Activated T-cell treated with anti-CD3 and anti-CD28 coated beads for 48 hours (primary cell): Measurements from ENCODE around the gene EHMT2.
A peak's percentile ranks its signal among the peaks of the same experiment; 100 is the strongest.
"Not testable (repeated sequence)": the region's sequence is repeated elsewhere in the genome, so short reads cannot be mapped to it uniquely, and the experiment has no call there.

Experiments
- DNase-seq: peaks from one replicate; pipeline ENCODE4 v3.0.0-alpha.2; 2020; ENCODE audit warnings: low read depth

The EHMT2 gene

DNA sequence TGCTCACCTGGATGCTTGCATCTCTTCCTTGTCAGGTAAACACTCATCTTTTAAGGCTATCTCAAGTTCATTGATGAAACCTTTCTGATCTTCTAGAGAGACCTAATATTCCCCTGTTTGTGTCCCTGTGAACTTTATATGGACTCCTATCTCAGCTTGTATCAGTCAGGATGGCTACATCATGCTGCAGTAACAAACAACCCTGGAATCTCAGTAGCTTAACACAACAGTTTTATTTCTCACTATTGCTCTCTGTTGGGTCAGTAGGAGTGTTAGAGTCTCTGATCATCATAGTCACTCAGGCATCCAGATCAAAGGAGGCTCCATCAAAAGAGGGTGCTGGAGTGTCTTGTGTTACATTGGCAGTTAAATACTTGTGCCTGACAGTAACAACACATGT, 17.9 kb upstream of the EHMT2 start:
- DNase-seq: no peak

DNA sequence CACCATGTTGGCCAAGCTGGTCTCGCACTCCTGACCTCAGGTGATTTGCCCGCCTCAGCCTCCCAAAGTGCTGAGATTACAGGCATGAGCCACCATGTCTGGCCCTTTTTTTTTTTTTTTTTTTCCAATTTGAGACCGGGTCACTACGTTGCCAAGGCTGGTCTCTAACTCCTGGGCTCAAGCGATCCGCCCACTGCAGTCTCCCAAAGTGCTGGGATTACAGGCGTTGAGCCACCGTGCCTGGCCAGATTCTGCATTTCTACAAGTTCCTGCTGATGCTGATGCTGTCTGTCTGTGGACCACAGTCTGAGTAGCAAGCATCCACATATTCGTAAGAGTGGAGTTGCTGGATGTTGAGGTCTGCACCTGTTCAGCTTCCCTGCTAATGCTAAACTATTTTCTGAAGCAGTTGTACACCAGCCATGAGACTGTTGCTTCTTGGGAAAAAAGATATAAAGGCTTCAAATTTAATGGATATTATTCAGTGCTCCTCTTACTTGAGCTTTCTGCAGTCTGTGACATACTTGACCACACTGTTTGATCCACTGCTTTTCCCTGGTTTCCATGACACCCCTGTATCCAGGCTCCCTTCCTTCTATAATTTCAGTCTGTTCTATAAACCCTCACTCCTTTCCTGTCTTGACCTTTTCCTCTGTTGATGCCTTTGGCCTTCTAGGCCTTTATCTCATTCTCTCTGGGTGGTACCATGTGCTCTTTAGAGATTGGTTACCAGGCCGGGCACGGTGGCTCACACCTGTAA, 14.5 kb upstream of the EHMT2 start:
- DNase-seq: no peak

DNA sequence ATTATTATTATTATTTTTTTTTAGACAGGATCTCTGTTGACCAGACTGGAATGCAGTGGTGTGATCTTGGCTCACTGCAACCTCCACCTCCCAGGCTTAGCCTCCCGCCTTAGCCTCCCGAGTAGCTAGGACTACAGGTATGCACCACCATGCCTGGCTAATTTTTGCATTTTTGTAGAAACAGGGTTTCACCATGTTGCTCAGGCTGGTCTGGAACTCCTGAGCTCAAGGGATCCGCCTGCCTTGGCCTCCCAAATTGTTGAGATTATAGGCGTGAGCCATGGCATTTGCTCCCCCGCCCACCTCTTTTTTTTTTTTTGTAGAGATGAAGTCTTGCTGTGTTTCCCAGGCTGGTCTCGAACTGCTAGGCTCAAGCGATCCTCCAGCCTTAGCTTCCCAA, 11.8 kb upstream of the EHMT2 start:
- not testable (repeated sequence) for DNase-seq

DNA sequence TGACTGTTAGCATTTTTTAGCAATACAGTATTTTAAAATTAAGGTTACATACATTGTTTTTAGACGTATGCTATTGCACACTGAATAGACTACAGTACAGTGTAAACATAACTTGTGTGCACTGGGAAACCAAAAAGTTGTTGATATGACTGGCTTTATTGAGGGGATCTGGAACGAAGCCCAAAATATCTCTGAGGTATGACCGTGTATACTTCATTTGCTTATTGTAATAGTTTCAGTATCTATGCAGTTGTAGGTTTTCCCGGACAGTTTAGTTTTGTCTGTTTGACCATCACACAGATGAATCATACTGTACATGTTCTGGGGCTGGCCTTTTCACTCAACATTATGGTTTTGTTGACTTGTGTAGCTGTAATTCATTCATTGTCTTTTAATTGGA, 11.3 kb upstream of the EHMT2 start:
- no peak for DNase-seq

- DNase-seq: not testable (repeated sequence)
Measured at GRCh38 chr6:31908255-31908654, 10.8 kb upstream of the EHMT2 start.

DNA sequence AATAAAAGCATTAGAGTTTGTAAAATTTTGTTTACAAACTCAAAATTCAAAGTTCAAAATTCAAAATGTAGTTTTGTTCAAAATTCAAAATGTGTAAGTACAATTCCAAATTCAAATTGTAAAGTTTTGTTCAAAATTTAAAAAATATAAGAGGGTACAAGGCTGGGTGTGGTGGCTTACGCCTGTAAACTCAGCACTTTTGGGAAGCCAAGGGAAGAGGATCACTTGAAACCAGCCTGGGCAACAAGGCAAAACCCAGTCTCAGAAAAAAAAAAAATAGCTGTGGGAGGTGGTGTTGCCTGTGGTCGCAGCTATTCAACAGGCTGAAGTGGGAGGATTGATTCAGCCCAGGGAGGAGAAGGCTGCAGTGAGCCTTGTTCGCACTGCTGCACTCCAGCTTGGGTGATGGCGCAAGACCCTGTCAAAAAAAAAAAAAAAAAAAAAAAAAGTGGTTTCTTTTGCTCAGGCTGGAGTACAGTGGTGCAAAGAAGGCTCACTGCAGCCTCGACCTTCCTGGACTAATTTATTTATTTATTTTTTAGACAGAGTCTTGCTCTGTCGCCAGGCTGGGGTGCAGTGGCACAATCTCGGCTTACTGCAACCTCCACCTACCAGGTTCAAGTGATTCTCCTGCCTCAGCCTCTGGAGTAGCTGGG, 9.8 kb upstream of the EHMT2 start:
- DNase-seq: no peak

GRCh38 chr6:31906727-31907126, 9.2 kb upstream of the EHMT2 start:
- not testable (repeated sequence) for DNase-seq

GRCh38 chr6:31906122-31906521, 8.6 kb upstream of the EHMT2 start:
- DNase-seq: no peak

DNA sequence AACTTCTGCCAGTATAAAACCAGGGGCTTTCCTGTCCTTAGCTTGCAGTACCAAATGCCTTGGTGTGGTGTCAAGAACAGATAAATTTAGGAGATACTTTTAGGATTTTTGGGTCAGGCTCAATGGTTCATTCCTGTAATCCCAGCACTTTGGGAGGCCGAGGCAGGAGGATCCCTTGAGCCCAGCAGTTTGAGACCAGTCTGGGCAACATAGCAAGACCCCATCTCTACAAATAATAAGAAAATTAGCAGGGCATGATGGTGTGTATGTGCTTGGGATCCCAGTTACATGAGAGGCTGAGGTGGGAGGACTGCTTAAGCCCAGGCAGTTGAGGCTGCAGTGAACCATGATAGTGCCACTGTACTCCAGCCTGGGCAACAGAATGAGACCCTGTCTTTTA, 7.5 kb upstream of the EHMT2 start:
- no peak for DNase-seq

DNA sequence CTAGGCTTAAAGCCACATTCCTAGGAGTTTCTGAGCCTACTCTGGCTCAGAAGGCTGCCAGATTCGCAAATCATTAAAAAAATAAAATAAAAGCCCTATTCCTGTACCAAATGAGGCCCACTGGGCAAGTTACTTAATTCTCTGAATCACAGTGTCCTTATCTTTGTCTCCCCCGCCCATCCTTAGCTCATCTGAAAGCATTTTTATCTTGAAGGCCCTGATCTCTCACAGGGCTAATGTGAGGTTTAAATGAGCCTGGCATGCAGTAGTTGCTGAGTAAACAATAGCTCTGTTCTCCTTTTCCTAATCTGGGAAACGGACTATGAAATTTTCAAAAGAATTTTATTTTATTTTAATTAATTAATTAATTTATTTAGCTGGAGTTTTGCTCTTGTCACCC, 6.5 kb upstream of the EHMT2 start:
- DNase-seq: no peak

GRCh38 chr6:31901953-31902643, 4.6 kb upstream of the EHMT2 start, which contains the start of gene ZBTB12:
ZBTB12 (minus strand) TSS chr6:31902086; CDS start chr6:31901305, 781 bp downstream.
- DNase-seq: peak; percentile 86

DNA sequence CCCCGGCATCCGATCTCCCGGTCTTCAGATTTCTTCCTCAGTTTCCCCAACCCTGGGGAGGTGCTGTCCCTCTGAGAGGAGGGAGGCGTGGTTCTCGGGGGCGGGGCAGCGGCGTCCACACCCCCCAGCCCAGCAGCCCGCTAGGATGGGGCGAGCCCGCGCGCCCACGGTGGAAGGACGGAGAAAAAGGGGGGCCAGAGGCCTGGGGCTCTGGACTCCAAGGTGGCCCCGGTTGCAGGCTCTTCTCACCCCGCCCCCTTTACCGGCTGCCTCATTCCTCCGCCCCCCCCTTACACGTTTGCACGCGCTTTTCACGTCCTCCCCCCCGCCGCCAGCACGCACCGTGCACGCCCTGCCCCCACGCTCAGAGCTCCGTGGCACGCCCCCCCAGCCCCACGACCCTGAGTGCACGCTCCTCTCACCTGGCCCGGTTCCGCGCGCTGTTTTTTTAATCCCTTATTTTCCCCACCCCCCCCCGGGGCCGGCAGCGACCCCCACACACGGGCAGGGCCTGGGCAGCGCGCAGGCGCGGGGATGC, 4.0 kb upstream of the EHMT2 start:
- peak; percentile 55 for DNase-seq

GRCh38 chr6:31900917-31901414, 3.5 kb upstream of the EHMT2 start:
- no peak for DNase-seq

GRCh38 chr6:31899882-31900722, 2.6 kb upstream of the EHMT2 start:
- DNase-seq: no peak

GRCh38 chr6:31899215-31899614, 1.7 kb upstream of the EHMT2 start:
- no peak for DNase-seq

DNA sequence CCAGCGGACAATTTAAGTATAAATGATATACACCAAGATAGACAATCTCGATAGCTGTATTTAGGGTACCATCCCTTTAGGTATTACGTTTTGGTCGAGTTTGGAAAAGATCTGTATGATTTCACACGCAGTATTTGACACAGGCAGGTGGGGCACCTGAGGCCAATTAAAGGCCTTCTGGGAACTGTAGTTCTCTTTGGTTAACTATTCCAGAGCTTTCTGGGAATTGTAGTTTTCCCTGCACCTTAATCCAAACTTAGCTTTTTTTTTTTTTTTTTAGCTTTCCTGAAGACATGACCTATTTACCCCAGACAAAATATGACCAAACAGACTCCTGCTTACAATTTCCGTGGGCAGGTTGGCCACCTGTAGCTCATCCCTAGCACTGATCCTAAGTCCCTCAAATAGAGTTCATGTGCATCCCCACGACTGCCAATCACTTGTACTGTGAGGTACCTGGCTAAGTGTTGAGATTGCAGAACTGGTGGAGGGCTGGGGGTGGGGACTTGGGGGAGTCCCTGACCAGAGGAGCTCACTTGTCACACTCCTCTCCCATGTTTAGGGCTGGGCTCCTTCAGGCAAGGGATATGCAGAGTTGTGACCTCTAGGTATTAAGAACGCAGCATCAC, 999 bp upstream of the EHMT2 start:
- DNase-seq: no peak

- DNase-seq: no peak
Measured at GRCh38 chr6:31896856-31897611, 464 bp downstream of the EHMT2 start.

DNA sequence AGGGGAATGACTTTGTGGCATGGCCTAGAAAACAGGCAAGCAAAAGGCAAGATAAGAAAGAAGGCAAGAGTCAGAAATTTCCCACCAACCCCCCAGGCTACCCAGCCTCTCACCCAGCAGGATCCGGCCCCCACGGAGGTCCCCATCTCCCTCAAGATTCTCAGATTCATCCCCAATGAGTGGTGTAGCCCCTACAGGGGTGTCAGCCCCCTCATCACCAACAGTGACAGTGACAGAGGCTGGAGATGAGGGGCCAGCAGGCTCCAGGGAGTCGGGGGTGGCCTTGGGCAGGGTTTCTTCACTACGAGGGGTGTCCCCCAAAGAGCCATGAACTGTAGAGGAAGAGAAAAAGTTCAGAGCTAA, 1.0 kb downstream of the EHMT2 start:
- no peak for DNase-seq

- no peak for DNase-seq
Measured at GRCh38 chr6:31892821-31893220, 4.7 kb downstream of the EHMT2 start.

- DNase-seq: no peak
Measured at GRCh38 chr6:31889331-31889972, 8.0 kb downstream of the EHMT2 start.
